GM12878 (cell line): ENCODE results near the gene PHEX. TPM values are rescaled to one million over a fixed set of nuclear protein-coding genes. Genes with fewer than 3 reads are reported as not detected.

Source experiments
- ATAC-seq: fragments of 200-7000 bp; cut with Tn5 transposase; 3 replicates; pipeline ENCODE4 v1.9.1; 2020; ENCODE audit warnings: mild to moderate bottlenecking, moderate library complexity
- BruUV-seq: library from RNA; stranded (reverse); fragments of 400-500 nt; replicated peaks from 2 replicates; lab custom pipeline; 2021; lab: Mats Ljungman, UMichigan
- CTCF ChIA-PET: fragments of 300-600 bp; sonication (Branson Sonifier 250); formaldehyde crosslinking; extraction: SDS; loops from one replicate; lab custom pipeline; 2021; ENCODE audit warnings: inconsistent platforms; lab: Yijun Ruan, JAX
- POLR2A ChIA-PET: fragments of 350-600 bp; formaldehyde crosslinking; extraction: SDS; loops from one replicate; lab custom pipeline; 2021; ENCODE audit warnings: inconsistent platforms; lab: Charles Lee
- RAD21 ChIA-PET: fragments of 300-600 bp; sonication (Branson Sonifier 250); formaldehyde crosslinking; loops from one replicate; lab custom pipeline; 2023; ENCODE audit warnings: antibody characterized with exemption; ENCODE audit not compliant: unreplicated experiment; lab: Charles Lee
- SMC1A ChIA-PET: fragments of 300-600 bp; sonication (Branson Sonifier 250); formaldehyde crosslinking; loops from one replicate; lab custom pipeline; 2023; ENCODE audit not compliant: unreplicated experiment, uncharacterized antibody; lab: Charles Lee
- DNase-seq: peaks from one replicate; pipeline ENCODE4 v3.0.0-alpha.2; 2011; ENCODE audit warnings: low read depth, low spot score
- FAIRE-seq: peaks from 3 replicates; lab custom pipeline; 2011; peaks lifted over from hg19 to GRCh38; lab: Jason Lieb, UNC
- H2AFZ ChIP-seq: 2 replicates; pipeline ENCODE4 v1.6.0; 2011; ENCODE audit warnings: low read depth, low read length, control low read depth; ENCODE audit not compliant: control insufficient read depth
- H3K27ac ChIP-seq: 2 replicates; pipeline ENCODE4 v1.5.1; 2011; ENCODE audit warnings: control low read depth; ENCODE audit not compliant: control insufficient read depth, insufficient read depth
- H3K27me3 ChIP-seq, 2 experiments: replicated peaks in 1 of 2; 2 replicates each; pipeline versions ENCODE4 v1.6.0 to v1.6.1; 2011; ENCODE audit warnings: low read length in 1 of 2; ENCODE audit not compliant: control insufficient read depth in 2 of 2, insufficient read depth in 2 of 2
- H3K36me3 ChIP-seq, 2 experiments: 2 replicates each; pipeline ENCODE4 v1.5.1; 2011; ENCODE audit warnings: low read length in 1 of 2; ENCODE audit not compliant: control insufficient read depth in 2 of 2, insufficient read depth in 2 of 2
- H3K4me1 ChIP-seq: 2 replicates; pipeline ENCODE4 v1.6.1; 2011; ENCODE audit warnings: mild to moderate bottlenecking, low read length, moderate library complexity, mixed read lengths; ENCODE audit not compliant: control insufficient read depth, insufficient read depth
- H3K4me2 ChIP-seq: 2 replicates; pipeline ENCODE4 v1.6.0; 2011; ENCODE audit warnings: control low read depth; ENCODE audit not compliant: control insufficient read depth, insufficient read depth
- H3K4me3 ChIP-seq: fragments of 200-600 bp; sonication (generic); 2 replicates; pipeline ENCODE4 v1.5.1; 2016
- H3K79me2 ChIP-seq: 2 replicates; pipeline ENCODE4 v1.6.0; 2011; ENCODE audit warnings: low read length; ENCODE audit not compliant: control insufficient read depth, insufficient read depth
- H3K9ac ChIP-seq: 2 replicates; pipeline ENCODE4 v1.8.0; 2011; ENCODE audit warnings: low read length, control low read depth, mixed read lengths; ENCODE audit not compliant: control insufficient read depth, insufficient read depth
- H3K9me3 ChIP-seq: replicated peaks from 3 replicates; pipeline ENCODE4 v1.5.1; 2011; ENCODE audit warnings: mild to moderate bottlenecking, low read length; ENCODE audit not compliant: control insufficient read depth, insufficient read depth
- H4K20me1 ChIP-seq: 2 replicates; pipeline ENCODE4 v1.6.0; 2011; ENCODE audit not compliant: control insufficient read depth, insufficient read depth
- EGR1 ChIP-seq, 2 experiments: IDR thresholded peaks; 1 replicate in 1 of 2; 2 replicates in 1 of 2; pipeline ENCODE4 v1.6.1; 2011 to 2012; ENCODE audit warnings: low read depth in 2 of 2, low read length in 2 of 2, borderline replicate concordance in 1 of 2, mild to moderate bottlenecking in 1 of 2, moderate library complexity in 1 of 2
- EP300 ChIP-seq, 2 experiments: fragments of 150-350 bp in 1 of 2; IDR thresholded peaks; 2 replicates each; pipeline ENCODE4 v1.6.1; 2011 to 2012; ENCODE audit warnings: low read depth in 2 of 2, low read length in 2 of 2, borderline replicate concordance in 1 of 2, improper control_type of control experiment in 1 of 2, inconsistent platforms in 1 of 2; ENCODE audit not compliant: control insufficient read depth in 1 of 2
- MTA2 ChIP-seq: fragments of 450-650 bp; IDR thresholded peaks from 2 replicates; pipeline ENCODE4 v1.6.1; 2016; ENCODE audit warnings: low read depth, mild to moderate bottlenecking, moderate library complexity
- NFXL1 ChIP-seq: fragments of 450-650 bp; IDR thresholded peaks from 2 replicates; pipeline ENCODE4 v1.6.1; 2017; ENCODE audit warnings: antibody characterized with exemption, mild to moderate bottlenecking, borderline replicate concordance
- PBX3 ChIP-seq: IDR thresholded peaks from 2 replicates; pipeline ENCODE4 v1.6.1; 2011; ENCODE audit warnings: mild to moderate bottlenecking, low read depth, low read length, moderate library complexity; ENCODE audit not compliant: insufficient replicate concordance
- RBBP5 ChIP-seq: fragments of 200-600 bp; sonication (generic); conservative IDR thresholded peaks from 2 replicates; pipeline ENCODE4 v1.6.1; 2016
- SMAD5 ChIP-seq: IDR thresholded peaks from 2 replicates; pipeline ENCODE4 v1.6.1; 2016; ENCODE audit warnings: antibody characterized with exemption, low read depth
- WRNIP1 ChIP-seq: IDR thresholded peaks from 2 replicates; pipeline ENCODE4 v1.6.1; 2011; ENCODE audit warnings: low read depth, low read length, improper control_type of control experiment, borderline replicate concordance
- ZNF207 ChIP-seq: fragments of 450-650 bp; IDR thresholded peaks from 2 replicates; pipeline ENCODE4 v1.6.1; 2014; ENCODE audit warnings: antibody characterized with exemption, mild to moderate bottlenecking, borderline replicate concordance
- WGBS: methylation state at CpG from one replicate; pipeline ENCODE4 v1.1.6; 2016; ENCODE audit warnings: low lambda C conversion rate; ENCODE audit not compliant: insufficient replicate concordance, insufficient coverage; ENCODE audit errors: missing lambda C conversion rate; 5-methylcytosine and 5-hydroxymethylcytosine counted together
- in situ Hi-C: fragments of 300-500 bp; cut with MboI; formaldehyde crosslinking; loops from 9 replicates; pipeline ENCODE4 v1.14.3; 2018; ENCODE audit warnings: mixed read lengths
- intact Hi-C: fragments of 100-400 bp; cut with micrococcal nuclease; formaldehyde crosslinking; loops from one replicate; pipeline ENCODE4 v1.14.2; 2022; ENCODE audit not compliant: unreplicated experiment
- polyA plus RNA-seq, 11 experiments: library from polyadenylated mRNA; depleted of rRNA in 4 of 11; unstranded in 6 of 11; stranded (reverse) in 5 of 11; fragments of >200 nt; fragmentation: Nextera tagmentation in 4 of 11; fragmentation: Illumina TruSeq in 1 of 11; extraction: Ambion mirVana in 4 of 11; extraction: Trizol in 1 of 11; gene quantifications; 1 replicate in 1 of 11; 2 replicates in 10 of 11; pipeline versions ENCODE4 v1.2.1 to v1.2.3, GENCODE V29; 2011 to 2016; ENCODE audit warnings: inconsistent platforms in 2 of 11, missing spikeins in 2 of 11, low read depth in 1 of 11
- total RNA-seq, 4 experiments: library from RNA; depleted of rRNA in 3 of 4; stranded (reverse); fragments of >200 nt in 3 of 4; fragmentation: Illumina TruSeq in 1 of 4; extraction: Trizol in 1 of 4; gene quantifications; 2 replicates each; pipeline versions ENCODE4 v1.2.1 to v1.2.3, GENCODE V29; 2013 to 2021
- TF ChIP-seq, protein P1 (sequence below): IDR thresholded peaks from 2 replicates; pipeline ENCODE4 v1.6.1; 2011; ENCODE audit warnings: low read depth, low read length, improper control_type of control experiment, borderline replicate concordance

PHEX gene
- total and polyA plus RNA-seq, 10 of the 15 experiments (the other 5 are each of a cell fraction or from before 2014, with no cell fraction given), result 0.12 to 97.2 (median 0.55) TPM

- DNase-seq (no peak), FAIRE-seq (no peak)
- in situ Hi-C loops, result no loop called here
- 65% methylated on average over 4 of the region's 4 CpGs for WGBS
- TF ChIP-seq ZNF207 (no peak), WRNIP1 (no peak), SMAD5 (no peak), EGR1 (IDR thresholded peaks at IDR 0.05; ENCODE audit: borderline replicate concordance in 1 of 2, low read depth in 2 of 2, low read length in 2 of 2) (no peak), RBBP5 (no peak), MTA2 (no peak), EP300 (IDR thresholded peaks at IDR 0.05; ENCODE audit: borderline replicate concordance in 1 of 2, control insufficient read depth in 1 of 2, low read depth in 2 of 2, low read length in 2 of 2) (no peak), NFXL1 (no peak), PBX3 (no peak)
- TF ChIP-seq, protein P1, sequence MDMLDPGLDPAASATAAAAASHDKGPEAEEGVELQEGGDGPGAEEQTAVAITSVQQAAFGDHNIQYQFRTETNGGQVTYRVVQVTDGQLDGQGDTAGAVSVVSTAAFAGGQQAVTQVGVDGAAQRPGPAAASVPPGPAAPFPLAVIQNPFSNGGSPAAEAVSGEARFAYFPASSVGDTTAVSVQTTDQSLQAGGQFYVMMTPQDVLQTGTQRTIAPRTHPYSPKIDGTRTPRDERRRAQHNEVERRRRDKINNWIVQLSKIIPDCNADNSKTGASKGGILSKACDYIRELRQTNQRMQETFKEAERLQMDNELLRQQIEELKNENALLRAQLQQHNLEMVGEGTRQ, result no peak
- TF ChIP-seq, all 136 proteins: peak for 0
- Histone ChIP-seq H3K36me3 (no peaks in the 10 kb centered on the region), H3K9ac (no peak overlapping the region), H3K79me2 (no peaks in the 10 kb centered on the region), H4K20me1 (no peaks in the 10 kb centered on the region), H2AFZ (no peak overlapping the region), H3K4me1 (no peaks in the 10 kb centered on the region), H3K27ac (no peak overlapping the region), H3K9me3 (no peaks in the 10 kb centered on the region; the same call in 2 of the 3 replicates), H3K4me2 (no peak overlapping the region), H3K27me3 (no peaks in the 10 kb centered on the region), H3K4me3 (no peak overlapping the region)
- RAD21 ChIA-PET, result interaction anchor here (1.0 to 2.0 kb wide), 2 partner anchors 10 to 18 kb away, joined by 3 to 6 read pairs; no protein-coding TSS in a partner anchor
- SMC1A ChIA-PET, result interaction anchor here (1.9 to 3.4 kb wide), 2 partner anchors 10 to 20 kb away, joined by 8 to 9 read pairs; no protein-coding TSS in a partner anchor
- POLR2A ChIA-PET, result interaction anchor here (1.3 kb wide), 1 partner anchor 19 kb away, joined by 4 read pairs; no protein-coding TSS in a partner anchor
- CTCF ChIA-PET, result interaction anchor here (1.3 to 2.6 kb wide), 2 partner anchors 9 to 102 kb away, joined by 4 to 17 read pairs; no protein-coding TSS in a partner anchor
- no peak for ATAC-seq
- intact Hi-C loops, result no loop called here
- no TSS peak for BruUV-seq
Observed at GRCh38 chrX:22090181-22090580, 58.1 kb downstream of the PHEX start.
